UCSD-AML1 (cell line): ENCODE measurements around the gene TMX2.
A peak's percentile ranks its signal among the peaks of the same experiment; 100 is the strongest.
"Not testable (repeated sequence)": the region's sequence is repeated elsewhere in the genome, so short reads cannot be mapped to it uniquely, and the experiment has no call there.

Experiments used
- DNase-seq: peaks from one replicate; lab custom pipeline; 2025; ENCODE audit not compliant: unreplicated experiment; lab: John Stamatoyannopoulos, UW

The TMX2 gene

GRCh38 chr11:57711414-57712255 is 758 bp upstream of the TMX2 start, which contains the start of gene MED19:
Gene MED19, minus strand, starts transcription at chr11:57712215. Its CDS starts 36 bp downstream, at chr11:57712179.
- DNase-seq, result peak; percentile 81

- DNase-seq, result no peak
Measured at GRCh38 chr11:57713835-57714234, 1.4 kb downstream of the TMX2 start.

GRCh38 chr11:57716726-57717125 is 4.3 kb downstream of the TMX2 start:
- DNase-seq, result not testable (repeated sequence)

- no peak for DNase-seq
Measured at GRCh38 chr11:57727185-57727584, 14.8 kb downstream of the TMX2 start.

- no peak for DNase-seq
Measured at GRCh38 chr11:57728829-57729228, 16.4 kb downstream of the TMX2 start.

GRCh38 chr11:57729479-57729878 is 17.1 kb downstream of the TMX2 start:
- no peak for DNase-seq

- no peak for DNase-seq
Measured at GRCh38 chr11:57732661-57733060, 20.3 kb downstream of the TMX2 start.

GRCh38 chr11:57735619-57736298 is 23.4 kb downstream of the TMX2 start:
- no peak for DNase-seq

- peak; percentile 98 for DNase-seq
Measured at GRCh38 chr11:57741132-57742086, 29.0 kb downstream of the TMX2 start, which contains the start of gene SELENOH. Gene SELENOH, plus strand, starts transcription at chr11:57741491. Its CDS starts 105 bp downstream, at chr11:57741596.

- no peak for DNase-seq
Measured at GRCh38 chr11:57742087-57742452, 29.7 kb downstream of the TMX2 start.

- no peak for DNase-seq
Measured at GRCh38 chr11:57744357-57744756, 32.0 kb downstream of the TMX2 start.

GRCh38 chr11:57745206-57745605 is 32.8 kb downstream of the TMX2 start:
- no peak for DNase-seq

- no peak for DNase-seq
Measured at GRCh38 chr11:57746920-57747319, 34.5 kb downstream of the TMX2 start.

- DNase-seq, result no peak
Measured at GRCh38 chr11:57751176-57751575, 38.8 kb downstream of the TMX2 start.

GRCh38 chr11:57751676-57752253 is 39.4 kb downstream of the TMX2 start, which contains the start of gene BTBD18:
Gene BTBD18, minus strand, starts transcription at chr11:57751819. Its CDS starts 631 bp downstream, at chr11:57751188.
- DNase-seq, result no peak

GRCh38 chr11:57752954-57753353 is 40.6 kb downstream of the TMX2 start:
- no peak for DNase-seq

- no peak for DNase-seq
Measured at GRCh38 chr11:57758174-57758573, 45.8 kb downstream of the TMX2 start.

- DNase-seq, result peak; percentile 77
Measured at GRCh38 chr11:57761301-57762234, 49.2 kb downstream of the TMX2 start, which contains the start of gene CTNND1. Gene CTNND1, plus strand, starts transcription at chr11:57761802. Its CDS starts 29,677 bp downstream, at chr11:57791479.

- no peak for DNase-seq
Measured at GRCh38 chr11:57762235-57762861, 50.0 kb downstream of the TMX2 start.
